ENCODE results near the gene SLC29A3.

GRCh38 chr10:71283410-71283809 lies 35.6 kb upstream of the SLC29A3 start:
- TF ChIP-seq POLR2A (IDR thresholded peaks at IDR 0.05; ENCODE audit: low read depth, low read length) (no peak), POLR2AphosphoS5 (IDR thresholded peaks at IDR 0.05; ENCODE audit: low read depth, low read length) (no peak), TAF1 (IDR thresholded peaks at IDR 0.05; ENCODE audit: low read depth, low read length) (no peak), PAX5 (IDR thresholded peaks at IDR 0.05; ENCODE audit: insufficient read depth, low read length, severe bottlenecking) (no peak)

All from GM12891 (cell line).